Esophagus squamous epithelium (tissue), 4 donors: Measurements from ENCODE around the gene TMEM184B.

Source experiments
- POLR2A ChIP-seq, 4 donors: fragments of 450-650 bp; IDR thresholded peaks; one replicate each; pipeline ENCODE4 v1.6.1; 2017; ENCODE audit warnings: antibody characterized with exemption in 4 of 4, mild to moderate bottlenecking in 4 of 4, moderate library complexity in 3 of 4
- TF ChIP-seq, protein P1 (sequence below), 6 experiments: fragments of 450-650 bp in 4 of 6; fragments of 200-600 bp in 2 of 6; sonication (generic) in 2 of 6; IDR thresholded peaks; one replicate each; pipeline ENCODE4 v1.5.1; 2016 to 2019; ENCODE audit warnings: antibody characterized with exemption in 6 of 6, mild to moderate bottlenecking in 4 of 6, moderate library complexity in 4 of 6

DNA sequence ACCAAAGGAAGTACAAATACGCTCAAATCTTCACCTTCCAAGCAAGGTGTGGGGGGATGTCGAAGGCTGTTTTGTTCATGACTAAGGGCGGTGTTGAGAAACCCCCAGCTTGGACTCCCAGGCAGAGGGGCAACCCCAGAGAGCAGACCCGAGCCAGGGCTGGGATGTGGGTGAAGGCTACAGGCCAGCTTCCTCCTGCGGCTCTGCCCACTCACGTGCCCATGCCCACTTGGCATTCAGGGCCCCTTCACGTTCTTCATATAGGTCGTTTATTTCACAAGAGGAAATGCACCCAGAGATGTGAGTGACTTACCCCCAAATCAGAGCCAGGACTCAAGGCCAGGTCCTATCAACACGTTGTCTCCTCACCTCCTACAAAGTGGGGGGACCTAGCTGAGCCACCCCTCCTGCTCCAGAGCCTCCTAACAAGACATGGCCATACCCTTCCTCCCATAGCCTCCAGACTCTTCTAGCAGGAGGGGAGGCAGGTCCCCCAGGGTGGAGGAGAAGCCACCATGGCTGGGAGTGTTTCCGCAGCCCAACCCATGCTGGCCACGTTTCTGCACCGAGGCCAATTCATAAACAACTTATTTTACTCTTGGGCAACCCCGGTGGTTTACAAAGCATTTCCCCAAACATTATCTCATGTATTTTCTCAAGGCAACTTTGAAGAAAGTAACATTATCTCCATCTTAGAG is 22.0 kb downstream of the TMEM184B start:
- TF ChIP-seq, protein P1, sequence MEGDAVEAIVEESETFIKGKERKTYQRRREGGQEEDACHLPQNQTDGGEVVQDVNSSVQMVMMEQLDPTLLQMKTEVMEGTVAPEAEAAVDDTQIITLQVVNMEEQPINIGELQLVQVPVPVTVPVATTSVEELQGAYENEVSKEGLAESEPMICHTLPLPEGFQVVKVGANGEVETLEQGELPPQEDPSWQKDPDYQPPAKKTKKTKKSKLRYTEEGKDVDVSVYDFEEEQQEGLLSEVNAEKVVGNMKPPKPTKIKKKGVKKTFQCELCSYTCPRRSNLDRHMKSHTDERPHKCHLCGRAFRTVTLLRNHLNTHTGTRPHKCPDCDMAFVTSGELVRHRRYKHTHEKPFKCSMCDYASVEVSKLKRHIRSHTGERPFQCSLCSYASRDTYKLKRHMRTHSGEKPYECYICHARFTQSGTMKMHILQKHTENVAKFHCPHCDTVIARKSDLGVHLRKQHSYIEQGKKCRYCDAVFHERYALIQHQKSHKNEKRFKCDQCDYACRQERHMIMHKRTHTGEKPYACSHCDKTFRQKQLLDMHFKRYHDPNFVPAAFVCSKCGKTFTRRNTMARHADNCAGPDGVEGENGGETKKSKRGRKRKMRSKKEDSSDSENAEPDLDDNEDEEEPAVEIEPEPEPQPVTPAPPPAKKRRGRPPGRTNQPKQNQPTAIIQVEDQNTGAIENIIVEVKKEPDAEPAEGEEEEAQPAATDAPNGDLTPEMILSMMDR (IDR thresholded peaks at IDR 0.05): no peak
- TF ChIP-seq POLR2A (IDR thresholded peaks at IDR 0.05): no peak
